SK-N-SH treated with all-trans-retinoic acid at 6 μM for 48 hours (cell line): ENCODE data around the gene DCLK2.

ENCODE experiments used
- ATAC-seq: fragments of 200-7000 bp; cut with Tn5 transposase; 3 replicates; pipeline ENCODE4 v1.9.1; 2020; ENCODE audit warnings: mild to moderate bottlenecking, moderate library complexity
- ARNTL ChIP-seq: fragments of 450-650 bp; formaldehyde crosslinking; IDR thresholded peaks from 2 replicates; pipeline ENCODE4 v1.5.0; 2020; ENCODE audit warnings: low read depth, mild to moderate bottlenecking, moderate library complexity, borderline replicate concordance
- BACH2 ChIP-seq: fragments of 250-450 bp; sonication (Bioruptor Pico); IDR thresholded peaks from 2 replicates; pipeline ENCODE4 v1.9.0; 2021; ENCODE audit warnings: mild to moderate bottlenecking, borderline replicate concordance
- CREB5 ChIP-seq: fragments of 250-450 bp; sonication (Bioruptor Pico); IDR thresholded peaks from 2 replicates; pipeline ENCODE4 v1.5.1; 2020; ENCODE audit warnings: low read depth, mild to moderate bottlenecking, moderate library complexity
- CSDC2 ChIP-seq: fragments of 250-450 bp; sonication (Bioruptor Pico); IDR thresholded peaks from 2 replicates; pipeline ENCODE4 v1.5.0; 2020; ENCODE audit warnings: mild to moderate bottlenecking, moderate library complexity
- ESRRG ChIP-seq: fragments of 250-450 bp; sonication (Bioruptor Pico); IDR thresholded peaks from 2 replicates; pipeline ENCODE4 v1.6.1; 2021; ENCODE audit warnings: mild to moderate bottlenecking
- GLIS3 ChIP-seq: fragments of 250-450 bp; sonication (Bioruptor Pico); IDR thresholded peaks from 2 replicates; pipeline ENCODE4 v1.5.0; 2020; ENCODE audit warnings: mild to moderate bottlenecking, moderate library complexity
- ISL1 ChIP-seq: fragments of 250-450 bp; sonication (Bioruptor Pico); IDR thresholded peaks from 2 replicates; pipeline ENCODE4 v2.1.2; 2022; ENCODE audit warnings: mild to moderate bottlenecking, moderate library complexity
- OSR1 ChIP-seq: fragments of 250-450 bp; sonication (Bioruptor Pico); IDR thresholded peaks from 2 replicates; pipeline ENCODE4 v1.8.0; 2022; ENCODE audit warnings: moderate library complexity, mild to moderate bottlenecking, inconsistent platforms
- POU6F1 ChIP-seq: fragments of 250-450 bp; sonication (Bioruptor Pico); IDR thresholded peaks from 2 replicates; pipeline ENCODE4 v1.8.0; 2021; ENCODE audit warnings: low read depth, mild to moderate bottlenecking, moderate library complexity, borderline replicate concordance
- PPARA ChIP-seq: fragments of 250-450 bp; sonication (Bioruptor Pico); IDR thresholded peaks from 2 replicates; pipeline ENCODE4 v1.5.0; 2020; ENCODE audit warnings: mild to moderate bottlenecking, borderline replicate concordance
- RARB ChIP-seq: fragments of 250-450 bp; sonication (Bioruptor Pico); IDR thresholded peaks from 2 replicates; pipeline ENCODE4 v1.8.0; 2021; ENCODE audit warnings: mild to moderate bottlenecking, moderate library complexity
- SNAI2 ChIP-seq: fragments of 250-450 bp; sonication (Bioruptor Pico); IDR thresholded peaks from 2 replicates; pipeline ENCODE4 v1.5.0; 2020; ENCODE audit warnings: mild to moderate bottlenecking, moderate library complexity
- TCF4 ChIP-seq: fragments of 250-450 bp; sonication (Bioruptor Pico); IDR thresholded peaks from 2 replicates; pipeline ENCODE4 v1.8.0; 2021; ENCODE audit warnings: mild to moderate bottlenecking, moderate library complexity, borderline replicate concordance
- TOX ChIP-seq: fragments of 250-450 bp; sonication (Bioruptor Pico); IDR thresholded peaks from 2 replicates; pipeline ENCODE4 v1.8.0; 2021; ENCODE audit warnings: mild to moderate bottlenecking, moderate library complexity, borderline replicate concordance
- ZC3H10 ChIP-seq: fragments of 250-450 bp; sonication (Bioruptor Pico); IDR thresholded peaks from 2 replicates; pipeline ENCODE4 v1.5.1; 2021; ENCODE audit warnings: mild to moderate bottlenecking, moderate library complexity
- ZFP3 ChIP-seq: fragments of 250-450 bp; sonication (Bioruptor Pico); IDR thresholded peaks from 2 replicates; pipeline ENCODE4 v1.5.0; 2020; ENCODE audit warnings: mild to moderate bottlenecking, moderate library complexity
- ZFP30 ChIP-seq: fragments of 450-650 bp; formaldehyde crosslinking; IDR thresholded peaks from 2 replicates; pipeline ENCODE4 v1.5.0; 2022; ENCODE audit warnings: mild to moderate bottlenecking, moderate library complexity
- ZNF70 ChIP-seq: fragments of 450-650 bp; formaldehyde crosslinking; IDR thresholded peaks from 2 replicates; pipeline ENCODE4 v1.5.0; 2020; ENCODE audit warnings: mild to moderate bottlenecking, moderate library complexity
- TF ChIP-seq, protein P1 (sequence below): fragments of 250-450 bp; sonication (Bioruptor Pico); IDR thresholded peaks from 2 replicates; pipeline ENCODE4 v1.8.0; 2020; ENCODE audit warnings: mild to moderate bottlenecking, moderate library complexity, borderline replicate concordance
- TF ChIP-seq, protein P2 (sequence below): fragments of 250-450 bp; sonication (Bioruptor Pico); IDR thresholded peaks from 2 replicates; pipeline ENCODE4 v1.5.0; 2020; ENCODE audit warnings: mild to moderate bottlenecking, moderate library complexity

DCLK2 gene

DNA sequence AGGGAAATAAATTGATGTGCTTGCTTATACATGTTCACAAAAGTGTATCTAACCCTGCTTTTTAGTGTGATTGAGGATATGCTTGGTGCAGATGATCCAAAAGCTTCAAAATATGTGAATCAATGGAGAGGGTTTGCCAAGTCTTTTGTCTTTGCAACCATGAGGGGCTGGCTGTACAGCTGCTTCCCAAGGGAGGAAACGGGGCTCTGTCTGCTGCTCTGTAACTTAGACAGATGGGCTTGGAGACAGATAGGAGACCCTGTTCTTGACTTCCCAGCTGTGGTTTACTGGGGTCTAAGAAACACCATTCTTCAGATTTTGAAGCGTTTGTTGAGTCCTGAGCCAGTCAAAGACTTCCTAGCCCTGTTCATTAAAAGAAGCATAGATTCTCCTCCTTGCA lies 152.3 kb downstream of the DCLK2 start:
- TF ChIP-seq TOX (CRISPR knock-in tag) (no peak), CSDC2 (CRISPR knock-in tag) (no peak), POU6F1 (CRISPR knock-in tag) (no peak), ZC3H10 (no peak), ZNF70 (CRISPR knock-in tag) (no peak), OSR1 (CRISPR knock-in tag) (no peak), ZFP3 (CRISPR knock-in tag) (no peak), SNAI2 (CRISPR knock-in tag) (no peak)
- TF ChIP-seq, protein P1, sequence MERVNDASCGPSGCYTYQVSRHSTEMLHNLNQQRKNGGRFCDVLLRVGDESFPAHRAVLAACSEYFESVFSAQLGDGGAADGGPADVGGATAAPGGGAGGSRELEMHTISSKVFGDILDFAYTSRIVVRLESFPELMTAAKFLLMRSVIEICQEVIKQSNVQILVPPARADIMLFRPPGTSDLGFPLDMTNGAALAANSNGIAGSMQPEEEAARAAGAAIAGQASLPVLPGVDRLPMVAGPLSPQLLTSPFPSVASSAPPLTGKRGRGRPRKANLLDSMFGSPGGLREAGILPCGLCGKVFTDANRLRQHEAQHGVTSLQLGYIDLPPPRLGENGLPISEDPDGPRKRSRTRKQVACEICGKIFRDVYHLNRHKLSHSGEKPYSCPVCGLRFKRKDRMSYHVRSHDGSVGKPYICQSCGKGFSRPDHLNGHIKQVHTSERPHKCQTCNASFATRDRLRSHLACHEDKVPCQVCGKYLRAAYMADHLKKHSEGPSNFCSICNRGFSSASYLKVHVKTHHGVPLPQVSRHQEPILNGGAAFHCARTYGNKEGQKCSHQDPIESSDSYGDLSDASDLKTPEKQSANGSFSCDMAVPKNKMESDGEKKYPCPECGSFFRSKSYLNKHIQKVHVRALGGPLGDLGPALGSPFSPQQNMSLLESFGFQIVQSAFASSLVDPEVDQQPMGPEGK (CRISPR knock-in tag), result no peak
- ATAC-seq, result no peak

- no peak for TF ChIP-seq RARB (CRISPR knock-in tag)
- TF ChIP-seq TOX (CRISPR knock-in tag), result no peak
- TF ChIP-seq CREB5 (CRISPR knock-in tag), result no peak
- no peak for TF ChIP-seq BACH2
- no peak for TF ChIP-seq POU6F1 (CRISPR knock-in tag)
- TF ChIP-seq ARNTL (CRISPR knock-in tag), result no peak
- TF ChIP-seq GLIS3 (CRISPR knock-in tag), result no peak
- no peak for TF ChIP-seq CSDC2 (CRISPR knock-in tag)
- no peak for ATAC-seq
These were observed 153.0 kb downstream of the DCLK2 start for GRCh38 chr4:150231107-150231770.

DNA sequence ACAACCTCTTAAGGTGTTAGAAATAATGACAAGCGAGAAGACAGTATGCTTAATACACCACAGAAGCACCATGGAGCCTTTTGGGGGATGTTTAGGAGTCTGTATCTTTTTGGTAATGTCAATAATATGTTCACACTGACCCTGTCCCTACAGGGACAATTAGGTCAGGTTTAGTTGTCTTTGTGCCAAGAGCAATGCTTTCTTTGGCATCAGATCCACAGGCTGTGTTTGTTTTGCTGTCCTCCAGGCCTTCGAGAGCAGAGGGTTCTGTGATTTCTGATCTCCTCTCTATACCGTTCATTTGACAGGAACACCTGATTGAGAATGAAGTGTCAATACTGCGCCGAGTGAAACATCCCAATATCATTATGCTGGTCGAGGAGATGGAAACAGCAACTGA lies 153.8 kb downstream of the DCLK2 start:
- TF ChIP-seq, protein P2, sequence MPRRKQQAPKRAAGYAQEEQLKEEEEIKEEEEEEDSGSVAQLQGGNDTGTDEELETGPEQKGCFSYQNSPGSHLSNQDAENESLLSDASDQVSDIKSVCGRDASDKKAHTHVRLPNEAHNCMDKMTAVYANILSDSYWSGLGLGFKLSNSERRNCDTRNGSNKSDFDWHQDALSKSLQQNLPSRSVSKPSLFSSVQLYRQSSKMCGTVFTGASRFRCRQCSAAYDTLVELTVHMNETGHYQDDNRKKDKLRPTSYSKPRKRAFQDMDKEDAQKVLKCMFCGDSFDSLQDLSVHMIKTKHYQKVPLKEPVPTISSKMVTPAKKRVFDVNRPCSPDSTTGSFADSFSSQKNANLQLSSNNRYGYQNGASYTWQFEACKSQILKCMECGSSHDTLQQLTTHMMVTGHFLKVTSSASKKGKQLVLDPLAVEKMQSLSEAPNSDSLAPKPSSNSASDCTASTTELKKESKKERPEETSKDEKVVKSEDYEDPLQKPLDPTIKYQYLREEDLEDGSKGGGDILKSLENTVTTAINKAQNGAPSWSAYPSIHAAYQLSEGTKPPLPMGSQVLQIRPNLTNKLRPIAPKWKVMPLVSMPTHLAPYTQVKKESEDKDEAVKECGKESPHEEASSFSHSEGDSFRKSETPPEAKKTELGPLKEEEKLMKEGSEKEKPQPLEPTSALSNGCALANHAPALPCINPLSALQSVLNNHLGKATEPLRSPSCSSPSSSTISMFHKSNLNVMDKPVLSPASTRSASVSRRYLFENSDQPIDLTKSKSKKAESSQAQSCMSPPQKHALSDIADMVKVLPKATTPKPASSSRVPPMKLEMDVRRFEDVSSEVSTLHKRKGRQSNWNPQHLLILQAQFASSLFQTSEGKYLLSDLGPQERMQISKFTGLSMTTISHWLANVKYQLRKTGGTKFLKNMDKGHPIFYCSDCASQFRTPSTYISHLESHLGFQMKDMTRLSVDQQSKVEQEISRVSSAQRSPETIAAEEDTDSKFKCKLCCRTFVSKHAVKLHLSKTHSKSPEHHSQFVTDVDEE, result peak; percentile 55; the same call in 1 of the 2 replicates
- TF ChIP-seq TCF4 (CRISPR knock-in tag) (no peak), ESRRG (0 out of 2 replicates have a peak, but pooled peaks have one; percentile 16), ISL1 (CRISPR knock-in tag) (peak; percentile 48)
- no peak for ATAC-seq

GRCh38 chr4:150234246-150234645 lies 156.0 kb downstream of the DCLK2 start:
- no peak for ATAC-seq
- TF ChIP-seq, protein P1 (CRISPR knock-in tag), result no peak
- TF ChIP-seq CSDC2 (CRISPR knock-in tag), result no peak
- no peak for TF ChIP-seq POU6F1 (CRISPR knock-in tag)
- no peak for TF ChIP-seq ESRRG
- no peak for TF ChIP-seq OSR1 (CRISPR knock-in tag)
- no peak for TF ChIP-seq RARB (CRISPR knock-in tag)
- no peak for TF ChIP-seq ARNTL (CRISPR knock-in tag)
- no peak for TF ChIP-seq ZFP30 (CRISPR knock-in tag)
- no peak for TF ChIP-seq GLIS3 (CRISPR knock-in tag)
- no peak for TF ChIP-seq TOX (CRISPR knock-in tag)
- TF ChIP-seq PPARA, result no peak
- TF ChIP-seq ISL1 (CRISPR knock-in tag), result no peak
- TF ChIP-seq CREB5 (CRISPR knock-in tag), result no peak
- no peak for TF ChIP-seq ZFP3 (CRISPR knock-in tag)
